Measurements from ENCODE around the gene TMEM161A.

DNA sequence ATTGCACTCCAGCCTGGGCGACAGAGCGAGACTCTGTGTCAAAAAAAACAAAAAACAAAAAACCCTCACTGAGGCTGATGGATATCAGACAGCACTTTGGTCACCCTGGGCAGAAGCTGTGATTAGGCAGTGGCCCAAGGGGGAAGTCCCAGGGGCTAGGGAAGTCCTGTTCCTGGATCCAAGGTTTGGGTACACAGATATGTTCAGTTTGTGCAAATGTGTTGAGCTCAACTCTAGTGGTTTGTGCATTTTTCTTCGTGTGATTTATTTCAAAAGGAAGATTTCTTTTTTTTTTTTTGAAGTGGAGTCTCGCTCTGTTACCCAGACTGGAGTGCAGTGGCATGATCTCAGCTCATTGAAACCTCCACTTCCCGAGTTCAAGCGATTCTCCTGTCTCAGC lies 19.5 kb upstream of the TMEM161A start:
- TF ChIP-seq POLR2A (IDR thresholded peaks at IDR 0.05) = no peak
- TF ChIP-seq, protein P1, sequence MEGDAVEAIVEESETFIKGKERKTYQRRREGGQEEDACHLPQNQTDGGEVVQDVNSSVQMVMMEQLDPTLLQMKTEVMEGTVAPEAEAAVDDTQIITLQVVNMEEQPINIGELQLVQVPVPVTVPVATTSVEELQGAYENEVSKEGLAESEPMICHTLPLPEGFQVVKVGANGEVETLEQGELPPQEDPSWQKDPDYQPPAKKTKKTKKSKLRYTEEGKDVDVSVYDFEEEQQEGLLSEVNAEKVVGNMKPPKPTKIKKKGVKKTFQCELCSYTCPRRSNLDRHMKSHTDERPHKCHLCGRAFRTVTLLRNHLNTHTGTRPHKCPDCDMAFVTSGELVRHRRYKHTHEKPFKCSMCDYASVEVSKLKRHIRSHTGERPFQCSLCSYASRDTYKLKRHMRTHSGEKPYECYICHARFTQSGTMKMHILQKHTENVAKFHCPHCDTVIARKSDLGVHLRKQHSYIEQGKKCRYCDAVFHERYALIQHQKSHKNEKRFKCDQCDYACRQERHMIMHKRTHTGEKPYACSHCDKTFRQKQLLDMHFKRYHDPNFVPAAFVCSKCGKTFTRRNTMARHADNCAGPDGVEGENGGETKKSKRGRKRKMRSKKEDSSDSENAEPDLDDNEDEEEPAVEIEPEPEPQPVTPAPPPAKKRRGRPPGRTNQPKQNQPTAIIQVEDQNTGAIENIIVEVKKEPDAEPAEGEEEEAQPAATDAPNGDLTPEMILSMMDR (IDR thresholded peaks at IDR 0.05) = no peak
